BE2C (cell line): Measurements from ENCODE around the gene AP5M1.

ENCODE experiments used
- DNase-seq: peaks from one replicate; pipeline ENCODE4 v3.0.0-alpha.2; 2020
- H3K27me3 ChIP-seq: fragments of 250-450 bp; sonication (Bioruptor Pico); 2 replicates; pipeline ENCODE4 v1.5.1; 2020; ENCODE audit warnings: mild to moderate bottlenecking
- H3K36me3 ChIP-seq: fragments of 250-450 bp; sonication (Bioruptor Pico); 2 replicates; pipeline ENCODE4 v1.5.1; 2020; ENCODE audit warnings: mild to moderate bottlenecking
- H3K4me1 ChIP-seq: fragments of 250-450 bp; sonication (Bioruptor Pico); 2 replicates; pipeline ENCODE4 v1.5.1; 2020
- H3K4me3 ChIP-seq: 2 replicates; pipeline ENCODE4 v1.5.1; 2011; ENCODE audit warnings: low read depth, low read length
- H3K9me3 ChIP-seq: fragments of 250-450 bp; sonication (Bioruptor Pico); 2 replicates; pipeline ENCODE4 v1.5.1; 2020
- TF ChIP-seq, protein P1 (sequence below): IDR thresholded peaks from 2 replicates; pipeline ENCODE4 v1.5.1; 2012; ENCODE audit warnings: mild to moderate bottlenecking, low read depth, low read length

The AP5M1 gene

DNA sequence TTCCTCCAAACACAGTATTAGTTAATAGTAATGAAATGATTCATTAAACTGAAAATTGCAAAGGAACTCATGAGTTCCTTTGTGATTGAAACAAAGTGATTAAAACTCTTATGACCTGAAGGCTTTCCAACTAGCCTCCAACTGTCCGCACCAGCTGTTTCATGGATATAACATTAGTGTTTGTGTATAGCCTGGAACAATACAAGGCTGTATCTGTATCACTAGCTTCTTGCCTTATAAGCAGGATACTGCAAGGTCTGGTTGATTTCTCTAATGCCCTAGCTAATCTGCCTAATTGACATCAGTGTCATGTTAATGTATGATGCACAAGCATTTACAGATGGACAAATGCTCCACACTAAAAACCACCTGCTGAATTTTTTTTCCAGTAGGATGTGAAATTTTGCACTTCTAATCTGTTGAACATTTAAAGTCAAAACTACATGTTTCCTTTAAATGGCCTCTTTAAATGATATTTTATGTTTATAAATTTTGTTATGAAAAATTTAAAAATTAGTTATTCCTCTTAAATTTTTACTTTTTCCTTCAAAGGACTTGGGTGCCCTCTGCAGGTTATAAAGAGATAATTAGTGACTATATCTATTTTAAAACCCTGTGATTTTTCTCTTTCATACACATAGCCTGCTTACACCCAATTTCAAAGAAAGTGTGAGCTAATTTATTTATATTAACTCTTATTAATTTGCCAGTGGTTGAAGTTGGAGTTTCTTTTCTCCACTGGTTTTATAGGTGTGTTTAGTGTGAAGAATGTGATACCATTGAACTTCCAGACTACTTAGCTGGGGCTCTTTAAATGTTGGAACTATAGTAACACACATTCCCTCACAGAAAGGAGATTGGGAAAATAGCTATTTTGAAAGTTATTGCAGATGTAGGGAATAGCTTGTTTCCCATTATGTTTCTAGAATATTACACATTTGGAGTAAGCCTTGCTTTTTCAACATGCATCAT lies 25.4 kb downstream of the AP5M1 start:
- Histone ChIP-seq H3K36me3 (no peaks in the 10 kb centered on the region; the same call in 1 of the 2 replicates), H3K27me3 (no peaks in the 10 kb centered on the region), H3K4me3 (no peak overlapping the region), H3K9me3 (no peaks in the 10 kb centered on the region), H3K4me1 (no peaks in the 10 kb centered on the region)
- no peak for DNase-seq
- TF ChIP-seq, protein P1, sequence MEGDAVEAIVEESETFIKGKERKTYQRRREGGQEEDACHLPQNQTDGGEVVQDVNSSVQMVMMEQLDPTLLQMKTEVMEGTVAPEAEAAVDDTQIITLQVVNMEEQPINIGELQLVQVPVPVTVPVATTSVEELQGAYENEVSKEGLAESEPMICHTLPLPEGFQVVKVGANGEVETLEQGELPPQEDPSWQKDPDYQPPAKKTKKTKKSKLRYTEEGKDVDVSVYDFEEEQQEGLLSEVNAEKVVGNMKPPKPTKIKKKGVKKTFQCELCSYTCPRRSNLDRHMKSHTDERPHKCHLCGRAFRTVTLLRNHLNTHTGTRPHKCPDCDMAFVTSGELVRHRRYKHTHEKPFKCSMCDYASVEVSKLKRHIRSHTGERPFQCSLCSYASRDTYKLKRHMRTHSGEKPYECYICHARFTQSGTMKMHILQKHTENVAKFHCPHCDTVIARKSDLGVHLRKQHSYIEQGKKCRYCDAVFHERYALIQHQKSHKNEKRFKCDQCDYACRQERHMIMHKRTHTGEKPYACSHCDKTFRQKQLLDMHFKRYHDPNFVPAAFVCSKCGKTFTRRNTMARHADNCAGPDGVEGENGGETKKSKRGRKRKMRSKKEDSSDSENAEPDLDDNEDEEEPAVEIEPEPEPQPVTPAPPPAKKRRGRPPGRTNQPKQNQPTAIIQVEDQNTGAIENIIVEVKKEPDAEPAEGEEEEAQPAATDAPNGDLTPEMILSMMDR = peak; percentile 23; the same call in 1 of the 2 replicates

DNA sequence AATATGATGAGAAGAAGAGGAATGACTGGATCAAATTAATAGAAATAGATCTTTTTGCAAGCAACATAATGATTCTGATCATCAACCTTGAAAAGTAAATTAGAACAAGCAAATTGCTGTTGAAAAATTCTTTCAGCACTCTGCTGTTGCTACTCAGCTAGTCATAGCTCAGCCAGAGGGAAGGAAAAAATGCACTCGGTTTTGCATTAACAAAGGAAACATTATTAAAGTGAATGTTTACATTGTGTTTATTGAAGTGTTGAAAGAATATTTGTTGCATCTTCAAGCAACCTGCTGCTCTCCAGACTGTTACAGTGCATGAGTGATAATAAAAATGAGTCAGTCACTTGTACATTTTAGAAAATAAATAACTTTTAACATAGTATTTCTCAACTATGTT lies 26.5 kb downstream of the AP5M1 start:
- DNase-seq = no peak
- H3K4me3 ChIP-seq = no peak overlapping the region
- H3K9me3 ChIP-seq = no peaks in the 10 kb centered on the region
- H3K27me3 ChIP-seq = no peaks in the 10 kb centered on the region
- TF ChIP-seq, protein P1 = no peak
- no peaks in the 10 kb centered on the region for H3K4me1 ChIP-seq
- no peaks in the 10 kb centered on the region; the same call in 1 of the 2 replicates for H3K36me3 ChIP-seq

DNA sequence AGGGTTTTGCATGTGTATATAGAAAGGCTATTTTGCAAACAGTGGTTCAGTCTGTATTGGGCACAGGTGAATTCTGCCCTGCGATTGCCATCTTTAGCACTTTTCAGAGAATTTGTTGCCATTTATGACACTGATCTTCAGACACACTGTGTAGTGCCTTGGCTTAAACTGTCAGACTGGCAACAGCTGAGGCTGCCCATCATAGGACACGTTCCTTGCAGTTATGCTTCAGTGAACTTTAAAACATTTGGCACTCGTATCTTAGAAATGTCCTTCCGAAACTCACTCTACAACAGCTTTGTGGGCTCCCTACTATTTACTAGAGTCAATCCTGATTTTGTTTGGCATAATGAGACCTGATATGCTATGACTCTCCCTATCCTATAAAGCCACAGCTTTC lies 29.1 kb downstream of the AP5M1 start:
- TF ChIP-seq, protein P1 = no peak
- Histone ChIP-seq H3K9me3 (no peaks in the 10 kb centered on the region), H3K4me1 (no peaks in the 10 kb centered on the region), H3K4me3 (no peak overlapping the region), H3K27me3 (no peaks in the 10 kb centered on the region), H3K36me3 (no peaks in the 10 kb centered on the region)
- no peak for DNase-seq

DNA sequence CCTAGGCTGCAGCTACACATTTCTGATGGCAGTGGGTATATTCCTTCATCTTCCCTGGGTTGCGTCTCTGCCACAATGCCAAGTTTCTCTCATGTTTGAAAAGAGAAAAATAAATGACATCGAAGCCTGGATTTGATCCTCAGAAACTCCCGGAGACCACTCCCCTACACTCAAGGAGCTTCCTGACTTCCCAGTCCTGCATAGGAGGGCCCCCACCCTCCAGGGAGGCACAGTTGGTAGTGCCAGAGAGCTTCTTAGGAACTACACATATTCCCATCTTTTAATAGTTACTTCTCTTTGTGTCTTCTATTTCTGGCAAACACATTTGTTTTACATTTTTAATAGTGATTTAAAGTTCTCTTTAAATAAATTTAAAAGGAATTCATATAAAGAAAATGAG lies 30.7 kb downstream of the AP5M1 start:
- TF ChIP-seq, protein P1 = no peak

DNA sequence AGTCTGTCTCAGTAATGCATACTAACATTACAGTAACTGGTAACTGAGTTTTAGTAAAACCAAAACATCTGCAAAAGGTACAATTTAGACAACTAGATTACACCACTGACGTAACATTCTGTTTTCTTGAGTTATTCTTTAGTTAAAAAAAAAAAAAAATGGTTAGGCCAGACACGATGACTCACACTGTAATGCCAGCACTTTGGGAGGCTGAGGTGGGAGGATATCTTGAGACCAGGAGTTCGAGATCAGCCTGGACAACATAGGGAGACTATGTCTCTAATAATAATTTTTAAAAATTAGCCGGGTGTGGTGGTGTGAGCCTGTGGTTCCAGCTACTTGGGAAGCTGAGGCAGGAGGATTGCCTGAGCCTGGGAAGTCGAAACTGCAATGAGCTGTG lies 34.1 kb downstream of the AP5M1 start:
- H3K27me3 ChIP-seq = peaks cover 15% of the 10 kb centered on the region
- H3K4me1 ChIP-seq = no peaks in the 10 kb centered on the region
- H3K4me3 ChIP-seq = no peak overlapping the region
- no peaks in the 10 kb centered on the region for H3K36me3 ChIP-seq
- DNase-seq = no peak
- no peaks in the 10 kb centered on the region for H3K9me3 ChIP-seq
- TF ChIP-seq, protein P1 = no peak

More for the DNA sequence above, 30.7 kb downstream of the AP5M1 start:
- Histone ChIP-seq H3K4me3 (no peak overlapping the region), H3K9me3 (no peaks in the 10 kb centered on the region), H3K36me3 (no peaks in the 10 kb centered on the region), H3K4me1 (no peaks in the 10 kb centered on the region), H3K27me3 (peaks cover 7% of the 10 kb centered on the region)
- DNase-seq = no peak
